ENCODE data around the gene PLCB4.

DNA sequence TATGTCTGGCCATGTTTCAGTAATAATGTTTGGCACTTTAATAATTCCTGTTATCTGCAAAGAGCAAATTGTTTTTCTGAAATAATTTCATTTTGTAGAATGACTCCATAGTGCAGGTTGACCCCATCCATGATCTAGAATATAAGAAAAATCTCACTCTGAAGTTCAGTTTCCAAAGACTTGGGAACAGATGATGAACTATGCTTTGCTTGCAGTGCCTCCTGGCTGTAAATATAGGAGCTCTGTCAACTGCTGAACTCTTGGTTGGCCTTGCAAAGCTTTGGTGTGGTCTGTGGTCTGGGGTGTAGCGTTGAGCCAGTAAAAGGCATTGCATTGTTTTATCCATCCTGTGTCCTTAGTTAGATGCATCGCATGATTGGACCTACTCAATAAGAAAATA lies 104.0 kb downstream of the PLCB4 start:
- TF ChIP-seq POLR2AphosphoS5 (IDR thresholded peaks at IDR 0.05; ENCODE audit: low read depth, low read length) (no peak), POLR2A (IDR thresholded peaks at IDR 0.05; ENCODE audit: low read depth, low read length) (no peak)
